Uterus (tissue), 4 donors: ENCODE data around the gene CEP20. TPM values are rescaled to one million over a fixed set of nuclear protein-coding genes. Genes with fewer than 3 reads are reported as not detected.

Experiments used
- DNase-seq, 2 donors: peaks; one replicate each; pipeline ENCODE4 v3.0.0-alpha.2; 2019 to 2020
- H3K27ac ChIP-seq, 2 donors: fragments of 200-600 bp; sonication (generic); 1 replicate in 1 of 2; 2 replicates in 1 of 2; pipeline ENCODE4 v1.5.1; 2016 to 2018
- H3K27me3 ChIP-seq, 2 donors: fragments of 200-600 bp; sonication (generic); one replicate each; pipeline ENCODE4 v1.5.1; 2018 to 2019; ENCODE audit warnings: control low read depth in 1 of 2
- H3K36me3 ChIP-seq, 2 donors: fragments of 200-600 bp; sonication (generic); one replicate each; pipeline ENCODE4 v1.5.1; 2019; ENCODE audit warnings: control low read depth in 1 of 2
- H3K4me1 ChIP-seq, 2 donors: fragments of 200-600 bp; sonication (generic); one replicate each; pipeline ENCODE4 v1.5.1; 2018 to 2019; ENCODE audit warnings: control low read depth in 1 of 2
- H3K4me3 ChIP-seq, 2 donors: fragments of 200-600 bp; sonication (generic); 1 replicate in 1 of 2; 2 replicates in 1 of 2; pipeline ENCODE4 v1.5.1; 2018 to 2019; ENCODE audit warnings: mild to moderate bottlenecking in 1 of 2
- H3K9me3 ChIP-seq, 2 donors: fragments of 200-600 bp; sonication (generic); one replicate each; pipeline ENCODE4 v1.5.1; 2019; ENCODE audit warnings: control low read depth in 1 of 2
- POLR2A ChIP-seq, 2 donors: fragments of 450-650 bp; IDR thresholded peaks; one replicate each; pipeline ENCODE4 v1.6.1; 2016; ENCODE audit warnings: antibody characterized with exemption in 2 of 2, mild to moderate bottlenecking in 1 of 2, moderate library complexity in 1 of 2
- intact Hi-C: fragments of 100-400 bp; cut with DNase I; formaldehyde crosslinking; loops from one replicate; pipeline ENCODE4 v1.15.1; 2023; ENCODE audit warnings: low total_unique reads
- total RNA-seq, 4 donors: library from RNA; depleted of rRNA in 3 of 4; stranded (reverse); fragments of >200 nt in 3 of 4; gene quantifications; one replicate each; pipeline versions ENCODE4 v1.1.0 to v1.2.4, GENCODE V29; 2014 to 2023
- TF ChIP-seq, protein P1 (sequence below), 4 experiments: fragments of 200-600 bp in 2 of 4; fragments of 450-650 bp in 2 of 4; sonication (generic) in 2 of 4; IDR thresholded peaks; one replicate each; pipeline ENCODE4 v1.5.1; 2016 to 2019; ENCODE audit warnings: antibody characterized with exemption in 4 of 4, mild to moderate bottlenecking in 2 of 4, moderate library complexity in 1 of 4
- donor health status: DM: yes; HTN: yes; CAD: no.

CEP20 gene
- total RNA-seq, 4 donors from 2014 or later: 13.8 to 101 (median 47.9) TPM

DNA sequence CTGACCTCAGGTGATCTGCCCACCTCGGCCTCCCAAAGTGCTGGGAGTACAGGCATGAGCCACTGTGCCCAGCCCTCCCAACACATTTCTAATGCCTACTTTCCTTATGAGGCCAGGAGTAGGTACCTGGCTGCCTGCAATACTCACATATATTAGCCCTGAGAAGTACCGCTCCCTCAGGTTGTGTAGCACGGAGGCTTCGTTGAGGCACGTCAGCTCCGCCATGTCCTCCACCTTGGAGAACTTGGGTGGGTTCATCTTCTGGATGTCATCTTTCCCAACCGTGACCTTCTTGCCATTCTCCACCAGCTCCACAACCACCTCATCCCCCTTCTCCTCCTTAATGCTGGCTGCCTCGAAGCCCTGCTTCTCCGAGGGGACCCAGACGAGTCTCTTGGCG lies 50.6 kb downstream of the CEP20 start:
- DNase-seq: no peak
- intact Hi-C loops: no loop called here
- H3K27me3 ChIP-seq: no peaks in the 10 kb centered on the region
- no peaks in the 10 kb centered on the region for H3K36me3 ChIP-seq
- H3K27ac ChIP-seq: peak overlapping the region; percentile 75 to 85
- H3K9me3 ChIP-seq: no peaks in the 10 kb centered on the region
- no peaks in the 10 kb centered on the region for H3K4me1 ChIP-seq
- TF ChIP-seq, protein P1, sequence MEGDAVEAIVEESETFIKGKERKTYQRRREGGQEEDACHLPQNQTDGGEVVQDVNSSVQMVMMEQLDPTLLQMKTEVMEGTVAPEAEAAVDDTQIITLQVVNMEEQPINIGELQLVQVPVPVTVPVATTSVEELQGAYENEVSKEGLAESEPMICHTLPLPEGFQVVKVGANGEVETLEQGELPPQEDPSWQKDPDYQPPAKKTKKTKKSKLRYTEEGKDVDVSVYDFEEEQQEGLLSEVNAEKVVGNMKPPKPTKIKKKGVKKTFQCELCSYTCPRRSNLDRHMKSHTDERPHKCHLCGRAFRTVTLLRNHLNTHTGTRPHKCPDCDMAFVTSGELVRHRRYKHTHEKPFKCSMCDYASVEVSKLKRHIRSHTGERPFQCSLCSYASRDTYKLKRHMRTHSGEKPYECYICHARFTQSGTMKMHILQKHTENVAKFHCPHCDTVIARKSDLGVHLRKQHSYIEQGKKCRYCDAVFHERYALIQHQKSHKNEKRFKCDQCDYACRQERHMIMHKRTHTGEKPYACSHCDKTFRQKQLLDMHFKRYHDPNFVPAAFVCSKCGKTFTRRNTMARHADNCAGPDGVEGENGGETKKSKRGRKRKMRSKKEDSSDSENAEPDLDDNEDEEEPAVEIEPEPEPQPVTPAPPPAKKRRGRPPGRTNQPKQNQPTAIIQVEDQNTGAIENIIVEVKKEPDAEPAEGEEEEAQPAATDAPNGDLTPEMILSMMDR (IDR thresholded peaks at IDR 0.05): no peak
- no peak for TF ChIP-seq POLR2A (IDR thresholded peaks at IDR 0.05)
- H3K4me3 ChIP-seq: no peak overlapping the region

DNA sequence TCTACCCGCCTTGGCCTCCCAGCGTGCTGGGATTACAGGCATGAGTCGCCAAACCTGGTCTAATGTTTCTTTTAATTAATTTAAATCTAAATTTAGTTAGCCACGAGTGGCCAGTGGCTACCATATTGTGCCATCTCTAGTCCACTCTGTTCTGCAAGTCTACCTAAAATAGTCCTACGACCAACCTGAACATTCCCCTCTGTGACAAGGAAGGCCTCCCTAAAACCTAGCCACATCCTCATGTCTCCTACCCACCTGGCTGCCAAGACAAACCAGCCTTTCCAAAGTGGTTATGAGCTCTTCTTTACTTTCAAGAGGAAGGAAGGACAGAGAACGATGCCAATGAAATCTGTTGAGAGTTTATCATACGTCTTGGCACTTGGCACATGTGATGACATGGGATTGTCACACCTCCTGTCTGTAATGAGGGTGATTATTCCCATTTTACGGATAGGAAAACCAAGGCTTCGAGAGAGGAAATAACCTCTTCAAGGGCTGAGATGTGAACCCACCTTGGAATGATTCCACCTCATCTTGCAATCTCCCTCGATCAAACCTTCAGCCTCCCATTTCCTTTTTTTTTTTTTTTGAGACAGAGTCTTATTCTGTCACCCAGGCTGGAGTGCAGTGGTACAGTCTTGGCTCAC lies 51.3 kb downstream of the CEP20 start:
- Histone ChIP-seq H3K27me3 (no peaks in the 10 kb centered on the region), H3K27ac (peak overlapping the region; percentile 75 to 85), H3K4me3 (no peak overlapping the region), H3K4me1 (peaks cover 0 to 2% of the 10 kb centered on the region in 2 donors), H3K36me3 (no peaks in the 10 kb centered on the region), H3K9me3 (no peaks in the 10 kb centered on the region)
- intact Hi-C loops: no loop called here
- no peak for TF ChIP-seq POLR2A (IDR thresholded peaks at IDR 0.05)
- TF ChIP-seq, protein P1 (IDR thresholded peaks at IDR 0.05): no peak
- no peak for DNase-seq

DNA sequence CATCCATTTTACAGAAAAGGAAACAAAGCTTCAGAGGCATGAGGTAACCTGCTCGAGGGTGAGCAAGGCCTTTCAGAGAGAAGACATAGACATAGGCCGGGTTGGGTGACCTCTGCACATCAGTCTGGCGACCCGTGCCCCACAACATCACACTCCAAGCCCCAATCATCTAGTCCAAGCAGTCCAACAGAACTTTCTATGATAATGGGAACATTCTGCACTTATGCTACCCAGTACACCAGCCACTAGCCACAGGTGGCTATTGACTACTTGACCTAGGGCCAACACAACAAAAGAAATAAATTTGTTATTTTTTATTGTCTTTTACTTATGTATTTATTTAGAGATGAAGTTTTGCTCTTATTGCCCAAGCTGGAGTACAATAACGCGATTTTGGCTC lies 52.3 kb downstream of the CEP20 start:
- peaks cover 0 to 5% of the 10 kb centered on the region in 2 donors for H3K4me1 ChIP-seq
- no peak for DNase-seq
- H3K27ac ChIP-seq: peak overlapping the region; percentile 75 to 85
- H3K36me3 ChIP-seq: no peaks in the 10 kb centered on the region
- H3K27me3 ChIP-seq: no peaks in the 10 kb centered on the region
- intact Hi-C loops: no loop called here
- TF ChIP-seq, protein P1 (IDR thresholded peaks at IDR 0.05): no peak
- TF ChIP-seq POLR2A (IDR thresholded peaks at IDR 0.05): no peak
- H3K9me3 ChIP-seq: no peaks in the 10 kb centered on the region
- no peak overlapping the region for H3K4me3 ChIP-seq

DNA sequence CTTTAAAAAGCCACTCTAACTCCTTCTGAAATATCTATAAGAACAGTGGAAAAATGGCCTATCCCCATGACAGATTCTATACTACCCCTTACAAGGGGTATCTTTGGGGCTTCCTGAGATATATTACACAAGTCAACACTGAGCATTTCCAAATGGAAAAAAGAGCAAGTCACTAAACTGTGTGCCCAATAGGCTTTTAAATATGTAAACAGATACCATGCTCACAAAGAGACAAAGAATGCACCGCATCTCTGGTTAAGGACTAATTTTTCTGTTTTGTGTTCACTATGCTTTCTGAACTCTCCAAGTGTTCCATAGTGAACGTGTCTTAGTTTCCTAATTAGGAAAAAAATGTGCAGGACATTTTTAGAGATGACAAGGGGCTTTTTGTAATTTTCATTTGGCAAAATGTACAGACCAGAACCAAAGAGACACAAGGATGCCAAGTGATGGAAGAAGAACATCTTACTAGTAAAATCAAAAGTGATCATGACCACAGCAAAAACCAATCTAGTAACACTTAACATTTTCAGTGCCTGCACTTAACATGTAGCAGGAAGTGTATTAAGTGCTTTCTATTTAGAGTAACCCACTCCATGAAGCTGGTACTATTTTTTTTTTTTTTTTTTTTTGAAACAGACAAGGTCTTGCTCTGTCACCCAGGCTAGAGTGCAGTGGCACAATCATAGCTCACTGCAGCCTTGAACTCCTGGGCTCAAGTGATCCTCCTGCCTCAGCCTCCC lies 53.1 kb downstream of the CEP20 start:
- no peak overlapping the region for H3K4me3 ChIP-seq
- no peaks in the 10 kb centered on the region for H3K9me3 ChIP-seq
- H3K27me3 ChIP-seq: no peaks in the 10 kb centered on the region
- no peak for TF ChIP-seq POLR2A (IDR thresholded peaks at IDR 0.05)
- TF ChIP-seq, protein P1 (IDR thresholded peaks at IDR 0.05): no peak
- intact Hi-C loops: no loop called here
- no peaks in the 10 kb centered on the region for H3K36me3 ChIP-seq
- peaks cover 0 to 6% of the 10 kb centered on the region in 2 donors for H3K4me1 ChIP-seq
- DNase-seq: no peak
- H3K27ac ChIP-seq: peak overlapping the region; percentile 75 to 85

DNA sequence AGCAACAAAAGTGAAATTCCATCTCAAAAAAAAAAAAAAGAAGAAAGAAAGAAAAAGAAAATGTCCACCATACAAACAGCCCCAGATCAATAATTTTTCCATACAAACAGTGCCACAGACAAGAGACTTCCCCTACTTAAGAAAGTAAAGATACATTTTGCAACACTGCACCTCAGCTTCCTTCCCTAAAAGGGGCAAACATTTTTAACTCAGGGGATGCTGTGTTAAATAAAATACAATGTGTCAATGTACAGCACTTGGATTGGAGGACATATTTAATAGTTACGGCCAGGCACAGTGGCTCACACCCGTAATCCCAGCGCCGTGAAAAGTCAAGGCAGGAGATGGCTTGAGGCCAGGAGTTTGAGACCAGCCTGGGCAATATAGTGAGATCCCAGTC lies 53.9 kb downstream of the CEP20 start:
- Histone ChIP-seq H3K36me3 (no peaks in the 10 kb centered on the region), H3K9me3 (no peaks in the 10 kb centered on the region), H3K27ac (peak overlapping the region; percentile 75 to 85), H3K27me3 (no peaks in the 10 kb centered on the region), H3K4me1 (peaks cover 0 to 9% of the 10 kb centered on the region in 2 donors), H3K4me3 (no peak overlapping the region)
- no peak for DNase-seq
- TF ChIP-seq POLR2A (IDR thresholded peaks at IDR 0.05): no peak
- TF ChIP-seq, protein P1 (IDR thresholded peaks at IDR 0.05): no peak
- intact Hi-C loops: no loop called here
